ENCODE data around the gene UBALD2. TPM values are rescaled to one million over a fixed set of nuclear protein-coding genes. Genes with fewer than 3 reads are reported as not detected.

Gene UBALD2
- total and polyA plus RNA-seq, 9 donors: 3.6 to 21.9 (median 13.9) TPM

- H3K9me3 ChIP-seq: no peaks in the 10 kb centered on the region
- TF ChIP-seq POLR2A (IDR thresholded peaks at IDR 0.05) (no peak), CTCF (IDR thresholded peaks at IDR 0.05) (no peak), EP300 (IDR thresholded peaks at IDR 0.05) (no peak)
- WGBS, 3 donors: 51 to 62% (median 61%) methylated on average over 5 of the region's 5 CpGs
- H3K27ac ChIP-seq: no peak overlapping the region
- intact Hi-C loops (cut with DNase I): no loop called here
- no peak for DNase-seq
- no peaks in the 10 kb centered on the region for H3K4me1 ChIP-seq (ENCODE audit: insufficient read depth)
- no peak overlapping the region for H3K4me3 ChIP-seq
- no peaks in the 10 kb centered on the region for H3K36me3 ChIP-seq
- H3K27me3 ChIP-seq: no peaks in the 10 kb centered on the region
Observed at GRCh38 chr17:76260669-76261068, 4.5 kb upstream of the UBALD2 start.

GRCh38 chr17:76261421-76262215 lies 3.5 kb upstream of the UBALD2 start:
- no peak overlapping the region for H3K27ac ChIP-seq
- H3K4me1 ChIP-seq (ENCODE audit: insufficient read depth): peaks cover under 1% of the 10 kb centered on the region
- no peaks in the 10 kb centered on the region for H3K36me3 ChIP-seq
- no peak for DNase-seq
- no peaks in the 10 kb centered on the region for H3K27me3 ChIP-seq
- intact Hi-C loops (cut with DNase I): no loop called here
- no peaks in the 10 kb centered on the region for H3K9me3 ChIP-seq
- TF ChIP-seq EP300 (IDR thresholded peaks at IDR 0.05): no peak
- no peak for TF ChIP-seq POLR2A (IDR thresholded peaks at IDR 0.05)
- TF ChIP-seq CTCF (IDR thresholded peaks at IDR 0.05): no peak
- no peak overlapping the region for H3K4me3 ChIP-seq
- WGBS, 3 donors: 87 to 89% (median 89%) methylated on average over 23 of the region's 23 CpGs

GRCh38 chr17:76262732-76263344 lies 2.3 kb upstream of the UBALD2 start:
- TF ChIP-seq POLR2A (IDR thresholded peaks at IDR 0.05) (no peak), EP300 (IDR thresholded peaks at IDR 0.05) (no peak)
- Histone ChIP-seq H3K27ac (no peak overlapping the region), H3K36me3 (no peaks in the 10 kb centered on the region), H3K4me3 (no peak overlapping the region), H3K4me1 (ENCODE audit: insufficient read depth) (peaks cover 5% of the 10 kb centered on the region), H3K9me3 (no peaks in the 10 kb centered on the region), H3K27me3 (no peaks in the 10 kb centered on the region)
- WGBS, 3 donors: 60 to 70% (median 70%) methylated on average over 9 of the region's 9 CpGs
- no peak for DNase-seq
- intact Hi-C loops (cut with DNase I): no loop called here

- Histone ChIP-seq H3K9me3 (no peaks in the 10 kb centered on the region), H3K4me1 (ENCODE audit: insufficient read depth) (peaks cover 5% of the 10 kb centered on the region), H3K4me3 (no peak overlapping the region), H3K27me3 (no peaks in the 10 kb centered on the region), H3K36me3 (no peaks in the 10 kb centered on the region), H3K27ac (no peak overlapping the region)
- intact Hi-C loops (cut with DNase I): no loop called here
- no peak for TF ChIP-seq POLR2A (IDR thresholded peaks at IDR 0.05)
- no peak for TF ChIP-seq EP300 (IDR thresholded peaks at IDR 0.05)
- TF ChIP-seq CTCF (IDR thresholded peaks at IDR 0.05): no peak
- no peak for DNase-seq
- WGBS, 3 donors: 90 to 97% (median 95%) methylated on average over 5 of the region's 5 CpGs
Observed at GRCh38 chr17:76263896-76264295, 1.3 kb upstream of the UBALD2 start.

- 15 to 28% (median 23%) methylated on average over 9 of the region's 9 CpGs for WGBS, 3 donors
- no peak for DNase-seq
- no peaks in the 10 kb centered on the region for H3K27me3 ChIP-seq
- TF ChIP-seq POLR2A (IDR thresholded peaks at IDR 0.05) (no peak), EP300 (IDR thresholded peaks at IDR 0.05) (no peak), CTCF (IDR thresholded peaks at IDR 0.05) (no peak)
- no peaks in the 10 kb centered on the region for H3K9me3 ChIP-seq
- peaks cover 5% of the 10 kb centered on the region for H3K4me1 ChIP-seq (ENCODE audit: insufficient read depth)
- H3K27ac ChIP-seq: no peak overlapping the region
- H3K36me3 ChIP-seq: no peaks in the 10 kb centered on the region
- H3K4me3 ChIP-seq: peak overlapping the region; percentile 23
- intact Hi-C loops (cut with DNase I): no loop called here
Observed at GRCh38 chr17:76264425-76264754, 758 bp upstream of the UBALD2 start.
